ENCODE measurements around the gene RINL.
"Not testable (repeated sequence)": the region's sequence is repeated elsewhere in the genome, so short reads cannot be mapped to it uniquely, and the experiment has no call there.

RINL gene

GRCh38 chr19:38873400-38873799 is 4.7 kb downstream of the RINL start:
- DNase-seq, result not testable (repeated sequence)

GRCh38 chr19:38870612-38871011 is 7.5 kb downstream of the RINL start:
- no peak for DNase-seq

GRCh38 chr19:38869836-38870607 is 8.1 kb downstream of the RINL start:
- DNase-seq, result peak; percentile 22

- no peak for DNase-seq
These were observed 8.8 kb downstream of the RINL start for GRCh38 chr19:38869160-38869835.

- DNase-seq, result no peak
These were observed 9.5 kb downstream of the RINL start for GRCh38 chr19:38868551-38868950.

- DNase-seq, result no peak
These were observed 10.8 kb downstream of the RINL start for GRCh38 chr19:38867171-38867780.

- DNase-seq, result peak; percentile 87
These were observed 15.6 kb downstream of the RINL start for GRCh38 chr19:38862321-38863059.

GRCh38 chr19:38861368-38861767 is 16.7 kb downstream of the RINL start:
- no peak for DNase-seq

GRCh38 chr19:38859631-38860204 is 18.4 kb downstream of the RINL start:
- DNase-seq, result not testable (repeated sequence)

GRCh38 chr19:38856813-38857212 is 21.3 kb downstream of the RINL start:
- no peak for DNase-seq

GRCh38 chr19:38855751-38856150 is 22.3 kb downstream of the RINL start:
- not testable (repeated sequence) for DNase-seq

- not testable (repeated sequence) for DNase-seq
These were observed 23.1 kb downstream of the RINL start for GRCh38 chr19:38854961-38855360.

- DNase-seq, result no peak
These were observed 24.9 kb downstream of the RINL start for GRCh38 chr19:38853214-38853613.

GRCh38 chr19:38852231-38853044 is 25.6 kb downstream of the RINL start:
- no peak for DNase-seq

- DNase-seq, result peak; percentile 86
These were observed 26.3 kb downstream of the RINL start for GRCh38 chr19:38851622-38852230.

- DNase-seq, result no peak
These were observed 27.0 kb downstream of the RINL start for GRCh38 chr19:38850976-38851621.

GRCh38 chr19:38850436-38850975 is 27.6 kb downstream of the RINL start:
- peak; percentile 62 for DNase-seq

GRCh38 chr19:38849860-38850435 is 28.1 kb downstream of the RINL start, which contains the start of gene HNRNPL:
Gene HNRNPL (minus strand): TSS chr19:38849986. CDS start chr19:38849966, 20 bp downstream.
- peak; percentile 100 for DNase-seq

GRCh38 chr19:38849147-38849859 is 28.8 kb downstream of the RINL start:
- DNase-seq, result peak; percentile 96

All from NCI-H1105 (cell line).